Measurements from ENCODE around the gene POMT1.

GRCh38 chr9:131482343-131483006 is 20.2 kb upstream of the POMT1 start:
- no peak for TF ChIP-seq CTCF (IDR thresholded peaks at IDR 0.05; ENCODE audit: insufficient read depth, low read depth, low read length)
- TF ChIP-seq EZH2 (IDR thresholded peaks at IDR 0.05; ENCODE audit: insufficient read depth, low read length), result no peak
